OCI-LY3 (cell line): Measurements from ENCODE around the gene WDR37.

Experiments
- EZH2phosphoT487 ChIP-seq: fragments of 200-600 bp; shearing (Covaris generic); IDR thresholded peaks from 2 replicates; pipeline ENCODE4 v1.6.1; 2018; ENCODE audit warnings: antibody characterized with exemption, mixed run types, low read depth
- TF ChIP-seq, protein P1 (sequence below): fragments of 200-600, 300-600 bp; sonication (generic); IDR thresholded peaks from 2 replicates; pipeline ENCODE4 v1.5.1; 2014; ENCODE audit warnings: antibody characterized with exemption, low read length, low read depth

DNA sequence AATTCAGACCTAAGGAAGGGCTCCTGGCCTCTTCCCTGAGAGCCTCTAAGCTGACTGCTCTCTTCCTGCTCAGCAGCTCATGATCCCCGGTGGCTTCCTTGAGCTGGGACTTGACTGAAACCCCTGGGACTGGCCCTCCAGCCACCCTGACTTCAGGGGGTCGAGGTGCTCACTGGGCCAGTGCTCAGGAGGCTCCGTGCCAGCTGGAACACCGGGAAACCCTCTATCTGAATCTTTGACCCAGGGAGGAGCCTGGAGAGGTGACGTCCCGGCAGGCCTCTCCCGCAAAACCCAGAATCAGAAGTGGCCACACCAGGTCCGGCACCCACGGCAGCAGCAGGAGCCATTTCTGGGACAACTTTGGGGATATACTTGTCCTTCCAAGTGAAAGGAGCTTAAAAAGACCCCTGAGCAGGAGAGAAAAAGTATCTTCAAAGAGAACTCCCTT lies 110.7 kb downstream of the WDR37 start:
- TF ChIP-seq, protein P1, sequence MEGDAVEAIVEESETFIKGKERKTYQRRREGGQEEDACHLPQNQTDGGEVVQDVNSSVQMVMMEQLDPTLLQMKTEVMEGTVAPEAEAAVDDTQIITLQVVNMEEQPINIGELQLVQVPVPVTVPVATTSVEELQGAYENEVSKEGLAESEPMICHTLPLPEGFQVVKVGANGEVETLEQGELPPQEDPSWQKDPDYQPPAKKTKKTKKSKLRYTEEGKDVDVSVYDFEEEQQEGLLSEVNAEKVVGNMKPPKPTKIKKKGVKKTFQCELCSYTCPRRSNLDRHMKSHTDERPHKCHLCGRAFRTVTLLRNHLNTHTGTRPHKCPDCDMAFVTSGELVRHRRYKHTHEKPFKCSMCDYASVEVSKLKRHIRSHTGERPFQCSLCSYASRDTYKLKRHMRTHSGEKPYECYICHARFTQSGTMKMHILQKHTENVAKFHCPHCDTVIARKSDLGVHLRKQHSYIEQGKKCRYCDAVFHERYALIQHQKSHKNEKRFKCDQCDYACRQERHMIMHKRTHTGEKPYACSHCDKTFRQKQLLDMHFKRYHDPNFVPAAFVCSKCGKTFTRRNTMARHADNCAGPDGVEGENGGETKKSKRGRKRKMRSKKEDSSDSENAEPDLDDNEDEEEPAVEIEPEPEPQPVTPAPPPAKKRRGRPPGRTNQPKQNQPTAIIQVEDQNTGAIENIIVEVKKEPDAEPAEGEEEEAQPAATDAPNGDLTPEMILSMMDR = no peak
- TF ChIP-seq EZH2phosphoT487 = no peak
